ENCODE results near the gene CYP4A22.

- TF ChIP-seq POLR2AphosphoS5 (IDR thresholded peaks at IDR 0.05; ENCODE audit: low read depth, low read length), result no peak
- TF ChIP-seq, protein P1, sequence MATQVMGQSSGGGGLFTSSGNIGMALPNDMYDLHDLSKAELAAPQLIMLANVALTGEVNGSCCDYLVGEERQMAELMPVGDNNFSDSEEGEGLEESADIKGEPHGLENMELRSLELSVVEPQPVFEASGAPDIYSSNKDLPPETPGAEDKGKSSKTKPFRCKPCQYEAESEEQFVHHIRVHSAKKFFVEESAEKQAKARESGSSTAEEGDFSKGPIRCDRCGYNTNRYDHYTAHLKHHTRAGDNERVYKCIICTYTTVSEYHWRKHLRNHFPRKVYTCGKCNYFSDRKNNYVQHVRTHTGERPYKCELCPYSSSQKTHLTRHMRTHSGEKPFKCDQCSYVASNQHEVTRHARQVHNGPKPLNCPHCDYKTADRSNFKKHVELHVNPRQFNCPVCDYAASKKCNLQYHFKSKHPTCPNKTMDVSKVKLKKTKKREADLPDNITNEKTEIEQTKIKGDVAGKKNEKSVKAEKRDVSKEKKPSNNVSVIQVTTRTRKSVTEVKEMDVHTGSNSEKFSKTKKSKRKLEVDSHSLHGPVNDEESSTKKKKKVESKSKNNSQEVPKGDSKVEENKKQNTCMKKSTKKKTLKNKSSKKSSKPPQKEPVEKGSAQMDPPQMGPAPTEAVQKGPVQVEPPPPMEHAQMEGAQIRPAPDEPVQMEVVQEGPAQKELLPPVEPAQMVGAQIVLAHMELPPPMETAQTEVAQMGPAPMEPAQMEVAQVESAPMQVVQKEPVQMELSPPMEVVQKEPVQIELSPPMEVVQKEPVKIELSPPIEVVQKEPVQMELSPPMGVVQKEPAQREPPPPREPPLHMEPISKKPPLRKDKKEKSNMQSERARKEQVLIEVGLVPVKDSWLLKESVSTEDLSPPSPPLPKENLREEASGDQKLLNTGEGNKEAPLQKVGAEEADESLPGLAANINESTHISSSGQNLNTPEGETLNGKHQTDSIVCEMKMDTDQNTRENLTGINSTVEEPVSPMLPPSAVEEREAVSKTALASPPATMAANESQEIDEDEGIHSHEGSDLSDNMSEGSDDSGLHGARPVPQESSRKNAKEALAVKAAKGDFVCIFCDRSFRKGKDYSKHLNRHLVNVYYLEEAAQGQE (IDR thresholded peaks at IDR 0.05; ENCODE audit: insufficient read depth in 1 of 2, low read depth in 2 of 2, low read length in 2 of 2), result no peak
Measured at GRCh38 chr1:47180603-47181094, 43.4 kb downstream of the CYP4A22 start.

Measured in PFSK-1 (cell line).